Suppressor macrophage treated with lipopolysaccharide for 1 hour (primary cell): ENCODE measurements around the gene KPNA4.

Experiments
- DNase-seq, 3 donors: peaks; one replicate each; pipeline ENCODE4 v3.0.0-alpha.2; 2020 to 2022

The KPNA4 gene

GRCh38 chr3:160449636-160450598, 115.5 kb downstream of the KPNA4 start, which contains the start of gene TRIM59:
TRIM59 (minus strand) TSS chr3:160449786; CDS start chr3:160439183, 10,603 bp downstream.
- DNase-seq, result peak; percentile 91 to 95 (median 94)

GRCh38 chr3:160448845-160449635, 116.3 kb downstream of the KPNA4 start:
- DNase-seq, result peak in 2 of 3 donors; percentile 39 to 69

DNA sequence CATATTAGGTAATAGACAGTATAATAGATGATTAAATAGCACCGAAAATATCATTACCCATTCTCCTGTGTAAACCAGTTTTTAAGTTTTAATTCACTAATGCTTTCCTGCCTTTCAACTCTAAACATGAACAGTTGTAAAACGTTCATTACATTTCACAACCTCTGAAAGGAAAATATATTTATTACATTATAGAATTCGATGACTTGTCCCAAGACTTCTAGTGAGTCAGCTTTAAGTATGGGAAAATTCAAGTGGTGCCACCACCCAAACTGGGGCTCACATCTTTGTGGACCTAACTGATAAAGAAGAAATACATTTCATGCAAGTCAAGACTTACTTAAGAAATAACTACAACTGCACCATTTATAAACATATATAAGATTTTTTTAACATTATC, 117.8 kb downstream of the KPNA4 start:
- DNase-seq, result peak in 2 of 3 donors; percentile 23 to 49

DNA sequence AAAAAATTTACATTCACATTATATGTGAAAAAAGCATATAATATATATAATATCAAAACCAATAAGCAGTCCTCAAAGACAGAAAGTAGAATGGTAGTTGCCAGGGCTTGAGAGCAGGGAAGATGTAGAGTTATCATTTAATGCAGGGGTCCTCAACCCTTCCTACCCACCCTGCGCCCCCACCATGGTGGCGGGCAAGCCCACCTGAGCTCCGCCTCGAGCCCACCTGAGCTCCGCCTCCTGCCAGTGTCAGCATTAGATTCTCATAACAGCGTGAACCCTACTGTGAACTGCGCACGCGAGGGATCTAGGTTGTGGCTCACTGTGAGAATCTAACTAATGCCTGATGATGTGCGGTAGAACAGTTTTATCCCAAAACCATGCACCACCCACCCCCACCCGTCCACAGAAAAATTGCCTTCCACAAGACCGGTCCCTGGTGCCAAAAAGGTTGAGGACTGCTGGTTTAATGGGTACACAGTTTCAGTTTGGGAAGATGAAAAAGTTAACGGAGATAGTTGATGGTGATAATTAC, 118.8 kb downstream of the KPNA4 start:
- DNase-seq, result no peak

- DNase-seq, result no peak
Observed at GRCh38 chr3:160445854-160446253, 119.5 kb downstream of the KPNA4 start.
